ENCODE measurements around the gene VENTX.

VENTX gene

GRCh38 chr10:133283931-133284330 lies 46.3 kb downstream of the VENTX start:
- no peak for DNase-seq (ENCODE audit: low read depth in 2 of 3, low spot score in 1 of 3)

DNA sequence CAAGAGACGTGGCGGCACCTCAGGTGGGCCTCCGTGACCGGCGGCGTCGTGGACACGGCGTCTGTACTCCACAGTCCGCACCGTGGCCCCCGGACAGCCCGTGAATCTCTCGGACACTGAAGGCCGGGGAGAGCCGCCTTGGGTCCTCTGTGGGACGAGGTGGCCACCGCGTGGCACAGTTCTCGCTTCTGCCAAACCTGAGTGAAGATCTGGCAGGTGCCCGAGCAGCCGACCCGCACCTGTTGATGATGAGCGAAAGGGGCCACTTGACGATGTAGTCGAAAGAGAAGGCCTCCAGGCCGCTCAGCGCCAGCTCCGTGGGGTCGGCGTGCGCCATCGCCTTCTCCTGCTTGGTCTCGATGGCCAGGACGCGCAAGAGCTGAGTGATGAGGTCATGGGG lies 47.6 kb downstream of the VENTX start:
- no peak for DNase-seq (ENCODE audit: low read depth in 2 of 3, low spot score in 1 of 3)

GRCh38 chr10:133286366-133286765 lies 48.7 kb downstream of the VENTX start:
- DNase-seq (ENCODE audit: low read depth in 2 of 3, low spot score in 1 of 3) = no peak

- DNase-seq (ENCODE audit: low read depth in 2 of 3, low spot score in 1 of 3) = no peak
Measured at GRCh38 chr10:133287832-133288500, 50.3 kb downstream of the VENTX start.

DNA sequence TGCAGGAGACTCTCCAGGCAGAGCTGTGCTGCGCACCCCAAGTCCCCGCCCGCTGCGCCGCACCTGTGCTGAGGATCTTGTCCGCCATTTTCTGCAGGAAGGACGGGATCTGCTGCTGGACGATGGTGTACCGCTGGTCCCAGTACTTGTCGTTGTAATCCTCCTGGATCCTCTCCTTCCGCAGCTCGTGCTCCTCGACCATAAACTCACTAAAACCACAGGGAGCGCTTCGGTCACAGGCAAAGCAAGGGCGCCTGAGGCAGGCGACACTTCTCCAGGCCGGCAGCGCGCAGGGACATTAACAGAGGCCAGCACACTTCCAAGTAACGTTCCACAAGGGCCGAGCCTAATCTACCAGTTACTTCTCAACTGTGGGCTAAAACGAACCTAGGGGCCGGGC lies 52.1 kb downstream of the VENTX start:
- DNase-seq (ENCODE audit: low read depth in 2 of 3, low spot score in 1 of 3) = no peak
